Upper lobe of left lung (tissue), 6 donors: ENCODE results near the gene ARHGEF4. TPM values are rescaled to one million over a fixed set of nuclear protein-coding genes. Genes with fewer than 3 reads are reported as not detected.

Experiments used
- ATAC-seq, 2 donors: fragments of 200-7000 bp; cut with Tn5 transposase; one replicate each; pipeline ENCODE4 v1.9.1; 2022; ENCODE audit warnings: mild to moderate bottlenecking in 2 of 2, moderate library complexity in 2 of 2; ENCODE audit not compliant: low FRiP score in 2 of 2
- DNase-seq, 2 donors: peaks; one replicate each; pipeline ENCODE4 v3.0.0-alpha.2; 2019 to 2020
- H3K27ac ChIP-seq, 4 donors: fragments of 200-600 bp; sonication (generic); one replicate each; pipeline ENCODE4 v1.5.1; 2016 to 2019
- H3K27me3 ChIP-seq, 4 donors: fragments of 200-600 bp; sonication (generic); one replicate each; pipeline ENCODE4 v1.5.1; 2017 to 2019
- H3K36me3 ChIP-seq, 4 donors: fragments of 200-600 bp; sonication (generic); one replicate each; pipeline ENCODE4 v1.5.1; 2016 to 2019
- H3K4me1 ChIP-seq, 4 donors: fragments of 200-600 bp; sonication (generic); one replicate each; pipeline ENCODE4 v1.5.1; 2018 to 2019
- H3K4me3 ChIP-seq, 4 donors: fragments of 200-600 bp; sonication (generic); one replicate each; pipeline ENCODE4 v1.5.1; 2017 to 2019; ENCODE audit warnings: mild to moderate bottlenecking in 2 of 4, moderate library complexity in 1 of 4
- H3K9me3 ChIP-seq, 4 donors: fragments of 200-600 bp; sonication (generic); one replicate each; pipeline ENCODE4 v1.5.1; 2018 to 2019
- EP300 ChIP-seq, 4 donors: sonication (generic); formaldehyde crosslinking; IDR thresholded peaks; one replicate each; pipeline ENCODE4 v1.5.1; 2017; ENCODE audit warnings: antibody characterized with exemption in 4 of 4, control low read depth in 2 of 4
- POLR2A ChIP-seq, 4 donors: fragments of 450-650 bp; IDR thresholded peaks; one replicate each; pipeline ENCODE4 v1.5.1; 2016 to 2017; ENCODE audit warnings: antibody characterized with exemption in 4 of 4, mild to moderate bottlenecking in 2 of 4
- POLR2AphosphoS5 ChIP-seq, 2 donors: sonication (generic); formaldehyde crosslinking; IDR thresholded peaks; one replicate each; pipeline ENCODE4 v1.5.1; 2017; ENCODE audit warnings: antibody characterized with exemption in 2 of 2
- WGBS, 2 donors: methylation state at CpG; one replicate each; pipeline ENCODE4 v1.1.5; 2017 to 2018; 5-methylcytosine and 5-hydroxymethylcytosine counted together
- total RNA-seq, 6 donors: library from RNA; depleted of rRNA in 4 of 6; stranded (reverse); fragments of >200 nt in 4 of 6; gene quantifications; one replicate each; pipeline versions ENCODE4 v1.1.0 to v1.2.1, GENCODE V29; 2016 to 2021
- TF ChIP-seq, protein P1 (sequence below), 6 experiments: fragments of 450-650 bp in 4 of 6; fragments of 200-600 bp in 2 of 6; sonication (generic) in 2 of 6; IDR thresholded peaks; one replicate each; pipeline ENCODE4 v1.5.1; 2016 to 2019; ENCODE audit warnings: antibody characterized with exemption in 6 of 6
- donor health status: DM: no; HTN: no; CAD: no; lungs with moderate emphysema.
- donor health status: DM: no; HTN: yes; CAD: no; lungs with severe emphysema.

The ARHGEF4 gene
- total RNA-seq, 6 donors from 2014 or later = 10.1 to 101 (median 22.5) TPM

DNA sequence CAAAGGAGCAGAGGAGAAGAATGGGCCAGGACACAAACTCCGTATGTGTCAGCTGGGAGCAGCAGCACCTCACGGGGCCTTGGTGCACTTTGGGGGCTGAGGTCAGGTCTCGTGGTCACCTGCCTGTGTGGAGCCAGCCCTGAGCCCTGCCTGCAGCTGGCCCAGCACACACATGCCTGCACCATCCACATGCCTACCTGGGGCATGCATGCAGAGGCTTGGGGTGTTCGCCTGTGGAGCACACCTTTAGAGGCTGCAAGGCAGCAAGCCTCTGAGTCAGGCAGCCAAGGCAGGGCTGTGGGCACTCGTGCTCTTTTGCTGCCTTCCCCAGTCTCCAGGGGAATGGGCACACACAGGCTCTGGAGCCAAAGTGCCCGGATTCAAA, 36.0 kb downstream of the ARHGEF4 start:
- 71 to 100% methylated on average over 2 to 6 of the region's 6 CpGs for whole genome bisulfite sequencing, 2 donors
- DNase-seq (peak; percentile 14 to 35), ATAC-seq (peak in 1 of 2 donors; percentile 40)
- no peak overlapping the region for H3K27ac ChIP-seq
- H3K36me3 ChIP-seq = no peaks in the 10 kb centered on the region
- no peaks in the 10 kb centered on the region for H3K27me3 ChIP-seq
- TF ChIP-seq POLR2A (IDR thresholded peaks at IDR 0.05) = no peak
- no peak for TF ChIP-seq POLR2AphosphoS5 (IDR thresholded peaks at IDR 0.05)
- TF ChIP-seq EP300 (IDR thresholded peaks at IDR 0.05) = no peak
- TF ChIP-seq, protein P1, sequence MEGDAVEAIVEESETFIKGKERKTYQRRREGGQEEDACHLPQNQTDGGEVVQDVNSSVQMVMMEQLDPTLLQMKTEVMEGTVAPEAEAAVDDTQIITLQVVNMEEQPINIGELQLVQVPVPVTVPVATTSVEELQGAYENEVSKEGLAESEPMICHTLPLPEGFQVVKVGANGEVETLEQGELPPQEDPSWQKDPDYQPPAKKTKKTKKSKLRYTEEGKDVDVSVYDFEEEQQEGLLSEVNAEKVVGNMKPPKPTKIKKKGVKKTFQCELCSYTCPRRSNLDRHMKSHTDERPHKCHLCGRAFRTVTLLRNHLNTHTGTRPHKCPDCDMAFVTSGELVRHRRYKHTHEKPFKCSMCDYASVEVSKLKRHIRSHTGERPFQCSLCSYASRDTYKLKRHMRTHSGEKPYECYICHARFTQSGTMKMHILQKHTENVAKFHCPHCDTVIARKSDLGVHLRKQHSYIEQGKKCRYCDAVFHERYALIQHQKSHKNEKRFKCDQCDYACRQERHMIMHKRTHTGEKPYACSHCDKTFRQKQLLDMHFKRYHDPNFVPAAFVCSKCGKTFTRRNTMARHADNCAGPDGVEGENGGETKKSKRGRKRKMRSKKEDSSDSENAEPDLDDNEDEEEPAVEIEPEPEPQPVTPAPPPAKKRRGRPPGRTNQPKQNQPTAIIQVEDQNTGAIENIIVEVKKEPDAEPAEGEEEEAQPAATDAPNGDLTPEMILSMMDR (IDR thresholded peaks at IDR 0.05) = no peak
- no peaks in the 10 kb centered on the region for H3K4me1 ChIP-seq
- no peak overlapping the region for H3K4me3 ChIP-seq
- H3K9me3 ChIP-seq = no peaks in the 10 kb centered on the region

DNA sequence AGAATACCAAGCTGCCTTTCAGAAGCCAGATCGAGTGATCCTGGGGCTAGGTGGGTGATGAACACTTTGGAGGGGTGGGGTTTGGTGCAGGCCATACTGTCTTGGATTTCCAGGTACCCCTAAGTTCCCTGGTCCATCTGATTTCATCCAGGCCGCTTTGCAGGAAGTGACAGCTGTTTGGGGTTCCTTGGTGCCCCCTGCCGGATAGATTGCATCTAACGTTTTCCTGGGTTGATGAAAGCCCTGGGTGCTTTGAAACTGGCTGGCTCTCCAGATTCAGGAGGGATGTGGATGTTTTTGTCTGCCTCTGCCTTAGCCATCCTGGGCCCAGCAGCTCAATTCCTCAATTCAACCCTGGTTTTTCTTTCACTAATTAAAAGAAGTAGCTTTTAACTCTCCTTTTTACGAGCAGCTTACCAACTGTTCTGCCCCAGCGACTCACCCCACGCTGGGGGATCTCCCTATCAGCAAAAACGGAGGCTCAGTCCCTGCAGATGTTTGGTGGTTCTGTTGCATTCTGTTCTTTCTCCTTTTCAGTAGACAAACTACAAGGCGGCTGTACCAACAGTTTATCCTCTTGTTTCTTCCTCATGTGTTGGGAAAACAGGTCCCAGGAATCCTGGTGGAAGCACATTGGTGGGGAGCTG, 37.1 kb downstream of the ARHGEF4 start:
- Histone ChIP-seq H3K4me1 (no peaks in the 10 kb centered on the region), H3K27ac (no peak overlapping the region), H3K36me3 (no peaks in the 10 kb centered on the region), H3K4me3 (no peak overlapping the region), H3K9me3 (no peaks in the 10 kb centered on the region), H3K27me3 (no peaks in the 10 kb centered on the region)
- DNase-seq = peak in 1 of 2 donors; percentile 54
- WGBS, 2 donors = 39 to 42% methylated on average over 9 of the region's 9 CpGs
- no peak for TF ChIP-seq POLR2A (IDR thresholded peaks at IDR 0.05)
- TF ChIP-seq, protein P1 (IDR thresholded peaks at IDR 0.05) = peak; percentile 26 to 69 (median 43)
- ATAC-seq = peak in 1 of 2 donors; percentile 79

- no peak overlapping the region for H3K4me3 ChIP-seq
- no peaks in the 10 kb centered on the region for H3K4me1 ChIP-seq
- H3K27me3 ChIP-seq = no peaks in the 10 kb centered on the region
- WGBS, 2 donors = 82 to 91% methylated on average over 3 of the region's 3 CpGs
- H3K36me3 ChIP-seq = no peaks in the 10 kb centered on the region
- DNase-seq (no peak), ATAC-seq (no peak)
- TF ChIP-seq POLR2AphosphoS5 (IDR thresholded peaks at IDR 0.05) = no peak
- TF ChIP-seq POLR2A (IDR thresholded peaks at IDR 0.05) = no peak
- TF ChIP-seq, protein P1 (IDR thresholded peaks at IDR 0.05) = no peak
- TF ChIP-seq EP300 (IDR thresholded peaks at IDR 0.05) = no peak
- no peaks in the 10 kb centered on the region for H3K9me3 ChIP-seq
- no peak overlapping the region for H3K27ac ChIP-seq
Measured at GRCh38 chr2:130874512-130874911, 37.8 kb downstream of the ARHGEF4 start.

GRCh38 chr2:130875935-130876334, 39.2 kb downstream of the ARHGEF4 start:
- no peak for TF ChIP-seq EP300 (IDR thresholded peaks at IDR 0.05)
- TF ChIP-seq, protein P1 (IDR thresholded peaks at IDR 0.05) = no peak
- TF ChIP-seq POLR2AphosphoS5 (IDR thresholded peaks at IDR 0.05) = no peak
- no peak for TF ChIP-seq POLR2A (IDR thresholded peaks at IDR 0.05)
- DNase-seq = no peak
- H3K27ac ChIP-seq = no peak overlapping the region
- H3K36me3 ChIP-seq = no peaks in the 10 kb centered on the region
- no peaks in the 10 kb centered on the region for H3K9me3 ChIP-seq
- ATAC-seq = no peak
- H3K27me3 ChIP-seq = no peaks in the 10 kb centered on the region
- H3K4me1 ChIP-seq = no peaks in the 10 kb centered on the region
- WGBS, 2 donors = 87% methylated on average over 6 to 9 of the region's 9 CpGs
- H3K4me3 ChIP-seq = no peak overlapping the region

DNA sequence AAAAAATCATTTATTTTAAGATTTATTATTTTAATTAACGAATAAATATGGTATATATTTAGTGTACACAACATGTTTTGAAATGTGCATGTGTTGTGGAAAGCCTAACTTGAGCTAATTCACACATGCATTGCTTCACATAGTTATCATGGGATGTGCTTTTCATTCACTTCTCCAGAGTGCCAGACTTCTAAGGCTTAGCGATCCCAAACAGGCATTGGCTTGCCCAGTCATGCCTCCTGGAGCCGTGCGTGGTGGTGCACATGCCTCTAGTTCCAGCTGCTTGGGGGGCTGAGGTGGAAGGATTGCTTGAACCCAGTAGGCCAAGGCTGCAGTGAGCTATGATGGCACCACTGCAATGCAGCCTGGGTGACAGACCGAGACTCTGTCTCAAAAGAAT, 40.5 kb downstream of the ARHGEF4 start:
- H3K4me1 ChIP-seq = no peaks in the 10 kb centered on the region
- H3K27me3 ChIP-seq = no peaks in the 10 kb centered on the region
- DNase-seq = peak in 1 of 2 donors; percentile 8
- no peak for ATAC-seq
- no peaks in the 10 kb centered on the region for H3K36me3 ChIP-seq
- H3K9me3 ChIP-seq = no peaks in the 10 kb centered on the region
- H3K4me3 ChIP-seq = no peak overlapping the region
- 74 to 80% methylated on average over 5 of the region's 5 CpGs for WGBS, 2 donors
- H3K27ac ChIP-seq = no peak overlapping the region
- TF ChIP-seq, protein P1 (IDR thresholded peaks at IDR 0.05) = no peak
